ENCODE measurements around the gene SUGT1.
"Not testable (repeated sequence)": the region's sequence is repeated elsewhere in the genome, so short reads cannot be mapped to it uniquely, and the experiment has no call there.

SUGT1 gene

DNA sequence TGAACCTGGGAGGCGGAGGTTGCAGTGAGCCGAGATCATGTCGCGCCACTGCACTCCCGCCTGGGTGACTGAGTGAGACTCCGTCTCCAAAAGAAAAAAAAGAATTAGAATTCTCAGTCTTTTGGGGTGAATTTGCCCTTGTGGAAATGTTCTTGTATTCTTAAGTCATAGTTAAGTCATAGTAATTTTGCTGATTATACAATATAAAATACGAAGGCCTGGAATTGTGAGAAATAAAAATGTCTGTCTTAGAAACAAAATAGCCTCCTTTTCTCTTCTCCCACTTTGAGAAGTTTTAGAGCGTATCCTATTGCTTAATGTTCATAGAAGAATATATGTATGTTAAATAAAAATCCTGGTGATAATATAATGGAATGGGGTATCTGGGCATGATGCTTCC lies 18.1 kb downstream of the SUGT1 start:
- DNase-seq, result no peak

DNA sequence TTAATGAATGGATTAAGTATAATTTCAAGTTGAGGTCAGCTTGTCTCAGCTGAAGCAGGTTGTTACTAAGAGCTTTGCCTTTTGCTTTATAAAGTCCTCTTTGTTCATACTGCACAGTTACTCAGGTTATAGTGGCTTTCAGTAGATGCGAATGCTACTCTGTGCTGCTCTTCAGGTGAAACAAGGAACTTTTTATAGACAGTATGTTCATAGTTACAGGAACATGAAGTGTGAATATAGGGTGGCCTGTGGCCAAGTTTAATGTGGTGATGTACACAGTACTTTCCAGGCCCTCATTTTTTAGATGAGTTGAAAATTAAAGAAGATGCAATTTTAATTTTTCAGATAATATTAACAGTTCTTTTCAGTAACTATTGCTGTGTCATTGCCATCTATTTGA lies 20.8 kb downstream of the SUGT1 start:
- no peak for DNase-seq

DNA sequence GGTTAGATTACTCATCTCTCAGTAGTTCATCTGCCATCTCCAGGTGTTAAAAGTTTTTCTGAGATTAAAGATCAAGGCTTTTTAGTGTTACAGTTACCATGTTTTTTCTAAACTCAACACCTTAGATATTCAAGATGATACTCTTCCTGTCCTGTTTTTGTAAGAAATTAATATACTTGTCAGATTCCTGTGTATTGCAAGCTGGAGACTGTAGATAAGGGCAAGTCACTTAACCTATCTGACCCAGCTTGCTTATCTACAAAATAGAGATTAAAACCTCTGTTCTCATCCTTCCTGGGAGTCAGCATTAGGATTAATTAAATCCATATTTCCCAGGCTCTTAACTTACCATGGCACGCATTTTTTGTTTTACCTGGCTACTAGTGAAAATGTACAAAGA lies 25.2 kb downstream of the SUGT1 start:
- DNase-seq, result no peak

DNA sequence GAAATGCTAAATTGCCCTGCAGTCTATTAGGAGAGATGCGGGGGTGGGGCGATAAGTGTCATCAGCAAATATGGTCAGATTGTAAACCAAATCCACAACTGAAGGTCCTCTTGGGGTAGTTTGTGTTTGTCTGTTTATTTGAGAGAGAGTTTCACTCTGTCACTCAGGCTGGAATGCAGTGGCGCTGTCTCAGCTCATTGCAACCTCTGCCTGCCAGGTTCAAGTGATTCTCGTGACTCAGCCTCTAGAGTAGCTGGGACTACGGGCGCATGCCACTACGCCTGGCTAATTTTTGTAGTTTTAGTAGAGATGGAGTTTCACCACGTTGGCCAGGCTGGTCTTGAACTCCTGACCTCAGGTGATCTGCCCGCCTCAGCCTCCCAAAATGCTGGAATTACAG lies 33.2 kb downstream of the SUGT1 start:
- not testable (repeated sequence) for DNase-seq

DNA sequence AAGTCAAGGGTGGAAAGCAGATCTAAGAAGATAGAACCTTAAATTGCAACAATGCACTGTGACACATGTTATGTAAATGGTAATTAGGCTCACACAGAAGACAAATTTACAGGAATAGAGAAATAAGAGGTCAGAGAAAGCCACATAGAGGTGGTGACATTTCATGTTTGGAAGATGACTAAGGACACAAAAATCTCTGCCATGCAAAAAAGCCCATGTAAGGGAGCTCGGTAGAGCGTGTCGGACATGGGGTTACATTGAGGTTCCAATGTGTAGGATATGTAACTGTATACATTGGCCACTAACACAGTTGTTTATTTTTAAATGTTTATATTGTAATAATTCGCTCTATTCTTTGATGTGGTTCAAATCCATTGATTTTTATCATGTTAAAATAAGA lies 33.7 kb downstream of the SUGT1 start:
- DNase-seq, result no peak

DNA sequence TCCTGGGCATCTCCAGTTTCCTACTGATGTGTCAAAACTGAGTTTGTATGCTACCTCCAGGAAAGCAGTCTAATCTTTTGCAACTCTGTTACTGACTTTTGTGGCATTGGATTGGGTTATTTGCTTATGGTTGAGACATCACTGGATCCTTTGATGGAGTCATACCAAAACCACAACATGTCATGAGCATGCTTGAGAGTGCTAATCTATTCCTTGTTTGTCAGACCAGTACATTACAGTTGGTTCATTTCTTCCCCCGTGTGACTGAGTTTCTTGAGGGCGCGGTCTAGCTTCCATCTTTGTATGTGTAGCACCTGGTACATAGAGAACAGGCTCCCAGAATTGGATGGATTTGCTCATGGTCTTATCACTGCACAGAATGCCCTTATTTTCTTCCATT lies 43.2 kb downstream of the SUGT1 start:
- no peak for DNase-seq

DNA sequence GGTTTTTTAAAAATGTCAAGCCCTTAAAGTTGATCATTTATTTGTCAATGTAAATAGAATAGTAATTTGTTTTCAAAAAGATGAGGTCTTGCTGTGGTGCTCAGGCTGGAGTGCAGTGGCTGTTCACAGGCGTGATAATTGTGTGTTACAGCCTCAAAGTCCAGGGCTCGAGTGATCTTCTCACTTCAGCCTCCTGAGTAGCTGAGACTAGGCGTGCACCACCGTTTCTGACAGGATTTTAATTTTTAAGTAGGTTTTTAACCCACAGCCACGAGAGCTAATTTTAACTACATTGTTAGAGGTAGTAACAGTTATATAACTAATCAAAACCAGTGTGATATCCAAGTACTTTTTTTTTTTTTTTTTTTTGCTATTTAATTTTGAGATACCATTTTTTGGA lies 43.9 kb downstream of the SUGT1 start:
- DNase-seq, result no peak

DNA sequence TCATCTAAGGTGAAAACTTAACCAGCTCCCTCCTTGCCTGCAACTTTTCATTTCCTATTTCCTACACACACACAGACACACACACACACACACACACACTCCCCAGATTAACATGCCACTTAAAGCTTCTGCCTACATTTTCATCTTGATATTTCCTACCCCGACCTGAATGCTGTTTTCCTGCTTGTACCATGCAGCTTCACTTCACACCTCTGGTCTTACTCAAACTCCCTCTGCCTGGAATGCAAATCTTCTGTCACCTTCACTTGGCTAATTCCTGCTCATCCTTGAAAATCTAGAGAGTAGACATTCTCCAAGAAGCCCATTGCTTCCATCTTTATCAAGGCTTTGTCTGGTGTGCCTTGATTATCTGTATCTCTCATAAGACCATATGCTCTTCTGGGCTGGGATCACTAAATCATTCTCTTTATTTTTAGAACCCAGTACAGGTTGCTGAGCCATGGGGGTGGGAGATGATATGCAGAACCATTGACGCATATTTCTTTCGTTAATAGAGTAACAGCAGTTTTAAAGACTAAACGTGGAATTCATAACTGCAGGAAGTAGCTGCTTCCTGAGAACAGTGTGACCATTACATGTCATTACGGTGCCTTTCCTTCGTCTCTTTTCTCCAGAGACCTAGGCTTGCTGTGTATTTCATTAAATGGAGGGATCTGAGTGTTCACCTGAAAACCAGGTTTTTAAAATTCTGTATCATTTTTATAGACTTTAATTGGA lies 49.3 kb downstream of the SUGT1 start:
- no peak for DNase-seq

DNA sequence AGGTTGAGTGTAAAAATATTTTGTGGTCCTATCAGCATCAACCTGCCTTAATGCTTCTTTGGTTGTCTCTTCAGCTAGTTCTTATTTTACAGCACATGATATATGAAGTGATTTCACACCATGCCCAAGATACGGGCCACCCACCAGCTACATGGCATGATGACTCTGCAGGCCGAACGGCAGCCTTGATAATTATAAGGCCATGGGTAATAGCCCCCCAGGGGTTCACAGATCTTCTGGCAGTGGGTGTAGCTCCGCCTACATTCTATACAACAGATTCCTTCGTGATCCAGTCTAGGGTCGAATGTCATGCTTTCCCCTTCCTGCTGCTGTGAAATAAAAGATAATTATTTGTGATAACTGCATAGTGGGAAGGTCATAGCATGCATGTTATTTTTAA lies 50.8 kb downstream of the SUGT1 start:
- DNase-seq, result no peak

DNA sequence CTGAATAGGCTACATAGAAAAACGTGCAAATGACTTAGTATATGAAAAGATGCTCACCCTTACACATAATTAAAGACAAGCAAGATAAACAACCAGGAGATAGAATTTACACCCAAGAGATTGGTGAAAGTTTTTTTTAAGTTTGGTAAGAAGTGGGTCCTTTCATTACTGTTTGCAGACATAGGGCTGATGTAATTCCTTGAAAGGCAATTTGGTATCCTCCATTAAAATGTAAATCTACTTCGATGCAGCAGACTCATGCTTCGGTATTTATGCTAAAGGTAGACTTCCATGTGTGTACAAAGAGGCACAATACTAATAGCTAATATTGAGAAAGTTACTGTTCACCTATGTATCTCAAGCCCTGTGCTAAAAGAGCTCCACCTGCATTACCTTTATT lies 53.4 kb downstream of the SUGT1 start:
- DNase-seq, result no peak

DNA sequence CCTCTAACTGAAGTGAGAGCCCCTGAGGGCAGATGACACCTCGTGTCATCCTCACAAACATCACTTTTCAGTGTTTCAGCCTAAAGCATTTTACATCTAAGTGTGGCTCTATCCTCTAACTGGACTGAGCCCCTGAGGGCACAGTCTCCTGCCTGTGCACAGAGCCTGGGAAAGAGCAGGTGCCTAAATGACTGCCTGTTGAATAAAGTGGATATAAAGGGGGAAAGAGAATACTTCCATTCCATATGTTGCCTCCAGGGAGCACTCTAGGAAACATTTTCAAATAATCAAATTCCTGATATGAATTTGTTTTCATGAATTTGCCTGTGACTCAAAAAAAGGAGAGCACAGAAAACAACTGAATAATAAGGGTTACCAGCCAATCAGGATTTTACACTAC lies 54.7 kb downstream of the SUGT1 start:
- no peak for DNase-seq

DNA sequence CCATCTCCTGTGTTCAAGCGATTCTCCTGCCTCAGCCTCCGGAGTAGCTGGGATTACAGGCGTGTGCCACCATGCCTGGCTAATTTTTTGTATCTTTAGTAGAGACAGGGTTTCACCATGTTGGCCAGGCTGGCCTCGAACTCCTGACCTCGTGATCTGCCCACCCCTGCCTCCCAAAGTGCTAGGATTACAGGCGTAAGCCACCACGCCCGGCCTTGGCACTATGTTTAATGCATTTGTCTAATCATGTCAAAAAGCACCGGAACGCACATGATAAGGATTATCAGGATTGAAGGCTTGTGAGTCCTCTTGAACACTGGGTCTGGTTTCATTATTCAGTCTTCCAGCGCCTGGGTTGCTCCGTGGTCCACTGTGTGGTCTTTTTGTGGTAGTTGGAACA lies 55.6 kb downstream of the SUGT1 start:
- not testable (repeated sequence) for DNase-seq

DNA sequence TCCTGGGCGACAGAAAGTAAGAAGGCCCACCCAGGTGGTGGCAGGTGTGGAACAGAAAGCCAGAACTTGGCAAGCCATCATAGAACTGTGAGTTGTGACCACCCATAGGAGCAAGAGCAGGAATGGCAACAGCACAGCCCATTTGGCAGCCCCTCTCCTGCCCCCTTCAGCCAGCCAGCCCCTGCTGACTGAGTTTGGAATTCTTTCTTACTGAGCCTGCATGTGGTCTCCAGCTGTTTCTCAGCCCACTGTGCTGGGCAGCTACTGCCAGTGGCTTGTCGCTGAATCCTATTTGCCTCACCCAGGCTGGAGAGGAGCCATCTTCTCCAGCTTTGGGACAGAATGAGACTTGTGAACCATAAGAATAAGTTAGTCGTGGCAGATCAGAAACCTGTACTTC lies 58.6 kb downstream of the SUGT1 start:
- no peak for DNase-seq

DNA sequence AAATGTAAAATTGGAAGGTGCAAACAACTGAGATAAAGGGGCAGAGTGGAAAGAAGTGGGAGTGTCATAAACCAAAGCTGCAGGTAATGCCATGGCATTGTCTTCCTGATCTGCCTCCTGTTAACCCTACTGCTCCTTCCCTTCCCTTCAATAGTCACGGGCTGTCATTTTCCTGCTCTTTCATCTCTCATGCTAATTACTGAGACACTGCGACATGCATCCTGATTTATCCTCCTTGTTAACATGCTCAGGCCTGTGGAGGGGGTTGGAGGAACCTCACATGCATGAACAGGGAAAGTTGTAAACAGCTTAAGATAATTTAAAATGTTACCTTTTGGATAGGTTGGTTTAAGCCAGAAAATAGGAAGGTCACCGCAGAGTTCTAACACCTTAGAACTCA lies 59.7 kb downstream of the SUGT1 start:
- no peak for DNase-seq

DNA sequence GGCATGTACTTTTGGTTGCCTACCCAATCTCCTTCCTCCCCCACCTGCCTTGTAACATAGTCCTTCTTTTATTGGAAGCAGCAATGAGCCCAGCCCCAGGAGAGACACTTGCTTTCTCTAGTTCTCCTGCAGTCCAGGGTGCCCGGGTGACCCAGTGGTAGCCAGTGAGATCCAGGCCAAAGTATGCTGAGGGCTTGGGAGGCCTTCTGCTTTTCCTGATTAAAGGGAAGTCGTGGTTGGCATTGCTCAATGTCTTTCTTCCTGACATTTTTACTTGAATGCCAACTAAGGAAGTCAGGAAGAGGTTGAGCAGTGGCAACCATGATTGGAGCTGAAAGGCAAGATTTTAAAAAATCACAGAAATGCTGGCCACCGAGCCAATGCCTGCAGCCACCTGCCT lies 61.3 kb downstream of the SUGT1 start:
- no peak for DNase-seq

DNA sequence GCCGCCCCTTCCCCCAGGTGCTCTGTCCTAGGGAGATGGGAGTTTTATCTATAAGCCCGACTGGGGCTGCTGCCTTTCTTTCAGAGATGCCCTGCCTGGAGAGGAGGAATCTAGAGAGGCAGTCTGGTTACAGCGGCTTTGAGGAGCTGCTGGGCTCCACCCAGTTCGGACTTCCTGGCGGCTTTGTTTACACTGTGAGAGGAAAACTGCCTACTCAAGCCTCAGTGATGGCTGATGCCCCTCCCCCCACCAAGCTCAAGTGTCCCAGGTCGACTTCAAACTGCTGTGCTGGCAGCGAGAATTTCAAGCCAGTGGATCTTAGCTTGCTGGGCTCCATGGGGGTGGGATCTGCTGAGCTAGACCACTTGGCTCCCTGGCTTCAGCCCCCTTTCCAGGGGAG lies 68.3 kb downstream of the SUGT1 start:
- DNase-seq, result not testable (repeated sequence)

DNA sequence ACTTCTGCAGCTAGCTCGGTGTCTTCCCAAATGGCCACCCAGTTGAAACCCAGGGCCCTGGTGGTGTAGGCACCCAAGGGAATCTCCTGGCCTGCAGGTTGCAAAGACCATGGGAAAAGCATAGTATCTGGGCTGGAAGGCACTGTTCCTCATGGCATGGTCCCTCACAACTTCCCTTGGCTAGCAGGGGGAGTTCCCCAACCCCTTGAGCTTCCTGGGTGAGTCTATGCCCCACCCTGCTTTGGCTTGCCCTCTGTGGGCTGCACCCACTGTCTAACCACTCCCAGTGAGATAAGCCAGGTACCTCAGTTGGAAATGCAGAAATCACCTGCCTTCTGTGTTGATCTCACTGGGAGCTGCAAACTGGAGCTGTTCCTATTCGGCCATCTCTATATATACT lies 68.7 kb downstream of the SUGT1 start:
- DNase-seq, result not testable (repeated sequence)

DNA sequence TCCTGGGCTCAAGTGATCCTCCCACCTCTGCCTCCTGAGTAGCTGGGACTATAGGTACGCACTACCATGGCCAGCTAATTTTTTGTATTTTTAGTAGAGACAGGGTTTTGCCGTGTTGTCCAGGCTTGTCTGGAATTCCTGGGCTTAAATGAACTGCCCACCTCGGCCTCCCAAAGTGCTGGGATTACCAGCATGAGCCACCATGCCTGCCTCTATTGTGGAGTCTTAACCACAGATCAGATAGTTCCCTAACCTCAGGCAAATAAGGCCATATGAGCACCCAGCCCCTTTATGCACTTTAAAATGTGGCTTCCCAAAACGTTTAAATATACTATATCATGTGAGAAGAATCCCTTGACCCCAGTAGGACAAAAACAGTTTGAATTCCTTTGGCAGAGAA lies 70.5 kb downstream of the SUGT1 start:
- DNase-seq, result no peak

DNA sequence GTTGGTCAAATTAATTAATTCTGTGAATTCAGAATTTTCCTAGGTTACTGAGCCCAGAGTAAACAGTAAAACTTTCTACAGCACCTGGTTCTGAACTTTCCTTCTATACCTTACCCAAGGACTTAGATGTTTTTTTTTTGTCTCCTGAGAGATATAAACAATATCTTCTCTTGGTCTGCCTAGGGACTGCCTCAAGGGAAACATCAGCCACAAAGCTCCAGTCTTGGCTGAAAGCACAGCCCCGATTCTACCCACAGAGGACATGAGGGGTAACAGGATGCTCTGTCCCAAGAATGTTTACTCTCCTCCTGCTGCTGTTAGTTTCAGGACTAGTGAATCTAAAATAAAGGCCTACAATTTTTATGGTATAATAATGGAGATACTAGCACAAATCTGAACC lies 72.7 kb downstream of the SUGT1 start:
- no peak for DNase-seq

DNA sequence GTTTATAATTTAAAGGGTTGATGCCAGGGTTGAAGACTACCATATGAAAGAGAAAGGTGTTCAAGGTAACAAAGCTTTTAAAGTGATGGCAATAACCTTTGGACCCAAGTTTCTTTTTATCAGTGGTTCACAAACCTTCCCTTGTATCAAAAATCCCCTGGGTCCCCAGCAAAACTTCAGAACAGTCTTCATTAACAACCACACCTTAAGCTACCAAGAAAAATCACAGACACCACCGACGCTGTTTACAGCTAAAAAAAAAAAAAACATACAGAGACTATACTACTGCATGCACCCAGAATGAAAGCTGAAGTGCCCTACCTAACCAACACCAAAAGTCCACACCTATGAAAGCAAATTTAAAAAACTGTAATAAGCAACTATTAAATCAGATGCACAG lies 73.6 kb downstream of the SUGT1 start:
- no peak for DNase-seq

DNA sequence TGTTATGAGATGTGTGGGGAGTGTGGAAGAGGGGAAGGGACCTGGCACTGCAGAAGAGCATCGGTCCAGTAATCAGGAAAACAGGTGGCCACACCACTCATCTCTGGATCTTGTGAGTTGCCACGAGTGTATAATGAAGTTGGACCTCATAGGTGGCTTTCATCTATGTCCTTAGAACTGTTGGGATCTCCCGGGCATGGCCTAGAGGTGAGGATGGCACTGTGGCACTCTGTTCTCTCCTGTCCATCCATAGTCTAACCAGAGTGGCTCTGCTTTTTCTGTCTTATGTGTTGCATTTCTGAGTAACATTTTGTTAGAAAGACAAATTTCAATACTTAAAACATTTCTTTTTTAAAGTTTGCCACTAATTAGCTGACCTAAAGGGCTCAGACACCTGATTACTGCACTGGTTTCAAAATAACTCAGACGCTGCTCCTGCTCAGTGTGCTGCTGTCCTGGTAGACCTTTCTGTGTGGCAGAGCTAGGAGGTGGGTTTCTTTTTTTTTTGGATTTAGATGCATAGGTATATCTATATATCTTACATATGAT lies 81.5 kb downstream of the SUGT1 start:
- no peak for DNase-seq

DNA sequence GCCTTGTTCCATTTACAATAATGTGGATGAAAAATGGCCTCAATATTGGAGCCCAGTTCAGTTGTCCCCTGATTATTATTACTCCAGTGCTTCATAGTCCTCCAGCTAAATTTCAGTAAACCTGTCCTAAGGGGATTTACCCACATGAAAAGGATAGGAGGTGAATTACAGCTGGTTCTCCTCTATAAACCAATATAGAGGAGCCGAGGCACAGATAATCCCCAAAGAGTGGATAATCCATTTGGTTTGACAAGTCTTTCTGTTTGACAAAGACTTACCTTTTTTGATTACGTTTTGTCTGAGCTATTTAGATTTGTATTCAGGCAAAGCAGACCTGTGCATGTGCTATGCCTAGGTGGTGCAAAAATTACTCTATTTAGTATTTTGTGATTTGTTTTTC lies 84.3 kb downstream of the SUGT1 start:
- DNase-seq, result no peak

DNA sequence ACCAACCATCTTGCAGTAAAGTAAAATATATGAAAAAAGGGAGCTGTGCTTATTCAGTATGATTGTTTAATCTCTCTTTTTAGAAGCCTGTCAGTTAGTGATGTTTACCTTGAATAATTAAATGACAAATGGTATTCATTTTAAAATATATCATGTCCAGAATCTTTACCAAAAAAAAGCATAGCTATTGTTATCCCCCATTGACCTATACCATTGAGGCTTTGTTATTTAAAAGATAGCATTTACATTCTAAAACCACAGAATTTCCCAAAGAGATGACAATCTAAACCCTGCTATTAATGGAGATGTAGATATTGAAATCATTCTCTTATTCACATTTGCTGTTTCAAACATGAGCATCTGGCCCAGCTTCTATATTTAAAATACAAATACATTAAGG lies 84.8 kb downstream of the SUGT1 start:
- no peak for DNase-seq

DNA sequence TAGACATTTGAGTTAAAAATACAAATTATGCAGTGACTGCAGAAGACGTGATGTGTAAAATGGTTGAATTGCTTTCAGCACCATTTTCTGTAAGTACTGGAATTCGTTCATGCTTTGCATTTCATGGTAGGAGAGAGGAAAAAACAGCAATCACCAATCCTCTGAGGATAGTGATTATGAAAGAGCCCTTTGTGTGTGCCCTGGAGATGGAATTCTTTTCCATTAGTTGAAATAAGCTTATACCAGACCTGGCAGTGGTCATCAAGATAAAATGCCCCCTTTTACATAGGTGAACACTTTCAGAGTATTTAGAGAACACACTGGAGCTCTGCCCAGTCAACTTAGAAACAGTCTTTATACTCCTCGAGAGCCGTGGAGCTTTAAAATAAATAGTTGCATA lies 85.3 kb downstream of the SUGT1 start:
- no peak for DNase-seq

DNA sequence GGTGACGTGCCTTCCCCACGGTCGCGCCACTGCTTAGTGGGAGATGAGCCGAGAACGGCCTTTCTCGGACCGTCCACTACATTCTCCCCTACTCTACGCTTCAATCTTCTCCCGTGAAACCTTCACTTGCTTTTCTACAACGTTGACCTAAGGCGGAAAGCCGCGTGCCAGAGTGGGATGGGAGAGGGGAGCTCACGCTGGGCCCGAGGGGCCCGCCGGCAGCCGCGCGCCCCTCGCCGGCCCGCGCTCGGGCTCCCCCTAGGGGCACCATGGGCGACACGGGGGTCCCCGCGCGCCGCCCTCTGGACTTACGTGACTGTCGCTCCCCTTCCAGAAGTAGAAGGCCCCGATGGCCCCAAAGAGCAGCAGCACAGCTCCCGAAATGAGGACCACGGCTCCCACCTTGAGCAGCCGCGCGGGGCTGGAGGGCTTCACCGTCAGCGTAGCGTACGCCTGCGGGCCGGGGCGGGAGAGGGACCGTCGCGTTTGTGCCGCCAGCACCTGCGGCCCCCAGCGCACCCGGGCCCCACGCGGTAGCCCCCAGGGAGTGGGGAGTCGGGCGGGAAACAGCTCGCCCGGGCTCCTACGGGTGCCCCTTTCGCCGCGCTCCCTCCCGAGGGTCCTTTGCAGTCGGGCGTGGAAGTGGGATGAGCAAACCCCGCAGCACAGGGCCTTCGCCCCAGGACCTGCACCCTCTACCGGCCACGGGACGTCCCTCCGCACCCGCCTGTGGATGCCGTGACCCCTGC lies 86.3 kb downstream of the SUGT1 start:
- DNase-seq, result peak; percentile 41

Measured in activated CD8-positive, alpha-beta memory T cell treated with anti-CD3 and anti-CD28 coated beads, Interleukin-2, amount 50 U/mL, for 4 hours (primary cell).